Measurements from ENCODE around the gene MAP3K4. TPM values are rescaled to one million over a fixed set of nuclear protein-coding genes. Genes with fewer than 3 reads are reported as not detected.

Gene MAP3K4
- total RNA-seq, 2 donors from 2014 or later: 30.2 to 33.5 TPM

GRCh38 chr6:161031721-161032495, 40.3 kb downstream of the MAP3K4 start:
- DNase-seq (no peak), ATAC-seq (no peak)
- intact Hi-C loops (cut with DNase I): no loop called here

- no peak for ATAC-seq
- DNase-seq: no peak
- intact Hi-C loops (cut with DNase I): no loop called here
Measured at GRCh38 chr6:161033667-161034066, 42.1 kb downstream of the MAP3K4 start.

- intact Hi-C loops (cut with DNase I): no loop called here
- DNase-seq: no peak
- no peak for ATAC-seq
Measured at GRCh38 chr6:161035182-161035980, 43.8 kb downstream of the MAP3K4 start.

GRCh38 chr6:161035981-161036263, 44.4 kb downstream of the MAP3K4 start:
- DNase-seq (no peak), ATAC-seq (no peak)
- intact Hi-C loops (cut with DNase I): no loop called here

- DNase-seq (no peak), ATAC-seq (no peak)
- intact Hi-C loops (cut with DNase I): no loop called here
Measured at GRCh38 chr6:161037873-161038228, 46.3 kb downstream of the MAP3K4 start.

DNA sequence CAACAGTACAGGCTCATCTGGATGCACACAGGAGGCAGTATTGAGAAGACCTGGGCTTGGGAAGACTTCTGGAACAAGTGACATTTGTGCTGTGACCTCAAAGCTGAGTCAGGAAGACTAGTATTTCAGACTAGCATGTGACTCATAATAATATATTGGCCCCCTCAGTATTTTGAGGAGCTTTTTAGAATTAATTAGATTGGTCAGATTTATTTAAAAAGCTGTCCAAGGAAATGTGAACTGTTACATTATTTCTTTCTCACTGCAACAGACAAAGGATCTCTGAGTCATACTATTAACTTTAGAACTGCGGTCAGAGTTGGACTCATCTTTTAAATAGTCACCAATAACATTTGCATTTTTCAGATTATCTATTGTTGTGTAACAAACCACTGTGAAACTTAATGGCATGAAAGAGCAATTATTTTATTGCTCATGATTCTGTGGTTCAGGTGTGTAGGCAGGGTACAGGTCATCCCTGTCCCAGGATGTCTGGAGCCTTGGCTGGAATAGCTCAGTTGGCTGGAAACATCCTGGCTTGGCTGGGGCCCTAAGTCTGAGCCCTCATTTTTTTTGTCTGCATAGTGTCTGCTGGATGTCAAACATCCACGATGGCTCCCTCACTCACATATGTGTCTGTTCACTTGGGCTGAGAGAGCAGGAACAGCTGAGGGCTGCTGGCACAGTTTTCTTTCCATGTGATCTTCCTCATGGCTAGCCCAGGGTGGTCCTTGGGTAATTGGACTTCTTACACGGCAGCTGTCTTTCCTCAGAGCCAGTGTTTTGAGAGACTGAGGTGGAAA, 46.9 kb downstream of the MAP3K4 start:
- DNase-seq (no peak), ATAC-seq (peak; percentile 50 to 88)
- intact Hi-C loops (cut with DNase I): no loop called here

DNA sequence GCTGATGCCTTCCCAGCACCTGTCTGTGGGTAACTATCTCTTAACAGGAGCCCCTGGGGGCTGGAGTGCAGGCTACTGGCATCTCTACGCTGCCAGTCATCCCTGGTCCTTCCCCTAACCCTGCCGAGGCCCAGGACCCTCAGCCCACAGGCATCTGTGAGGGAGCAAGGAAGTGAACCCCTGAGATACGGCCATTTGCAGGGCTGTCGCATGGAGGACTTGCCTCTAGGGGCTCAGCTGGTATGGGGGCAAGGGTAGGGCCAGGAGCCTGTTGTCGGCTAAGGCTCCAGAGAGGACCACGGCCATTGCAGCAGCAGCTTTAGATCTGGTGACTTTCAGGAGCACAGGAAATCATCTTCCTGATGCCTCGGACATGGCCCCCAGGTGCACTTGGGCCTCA, 49.7 kb downstream of the MAP3K4 start:
- no peak for ATAC-seq
- intact Hi-C loops (cut with DNase I): no loop called here
- DNase-seq: no peak

GRCh38 chr6:161044335-161044734, 52.8 kb downstream of the MAP3K4 start:
- intact Hi-C loops (cut with DNase I): no loop called here
- no peak for DNase-seq
- ATAC-seq: no peak

GRCh38 chr6:161048641-161049040, 57.1 kb downstream of the MAP3K4 start:
- intact Hi-C loops (cut with DNase I): no loop called here
- ATAC-seq: no peak
- DNase-seq: no peak

GRCh38 chr6:161050134-161050765, 58.7 kb downstream of the MAP3K4 start:
- intact Hi-C loops (cut with DNase I): no loop called here
- DNase-seq (no peak), ATAC-seq (no peak)

DNA sequence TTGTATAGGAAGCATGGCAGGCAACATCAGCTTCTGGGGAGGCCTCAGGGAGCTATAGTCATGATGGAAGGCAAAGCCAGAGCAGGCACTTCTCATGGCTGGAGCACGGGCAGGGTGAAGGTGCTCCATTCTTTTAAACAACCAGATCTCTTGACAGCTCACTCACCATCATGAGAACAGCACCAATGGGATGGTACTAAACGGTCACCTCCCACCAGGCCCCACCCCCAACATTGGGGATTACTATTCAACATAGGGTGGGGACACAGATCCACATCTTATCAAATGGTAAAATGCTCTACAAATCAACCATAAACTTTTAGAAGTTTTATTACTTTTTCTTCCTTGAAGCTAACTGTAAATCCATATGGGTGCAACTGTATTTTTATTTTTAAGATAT, 61.5 kb downstream of the MAP3K4 start:
- no peak for DNase-seq
- intact Hi-C loops (cut with DNase I): no loop called here
- no peak for ATAC-seq

GRCh38 chr6:161054876-161055275, 63.3 kb downstream of the MAP3K4 start:
- intact Hi-C loops (cut with DNase I): no loop called here
- ATAC-seq (no peak), DNase-seq (no peak)

- no peak for ATAC-seq
- intact Hi-C loops (cut with DNase I): no loop called here
- no peak for DNase-seq
Measured at GRCh38 chr6:161056451-161056850, 64.9 kb downstream of the MAP3K4 start.

DNA sequence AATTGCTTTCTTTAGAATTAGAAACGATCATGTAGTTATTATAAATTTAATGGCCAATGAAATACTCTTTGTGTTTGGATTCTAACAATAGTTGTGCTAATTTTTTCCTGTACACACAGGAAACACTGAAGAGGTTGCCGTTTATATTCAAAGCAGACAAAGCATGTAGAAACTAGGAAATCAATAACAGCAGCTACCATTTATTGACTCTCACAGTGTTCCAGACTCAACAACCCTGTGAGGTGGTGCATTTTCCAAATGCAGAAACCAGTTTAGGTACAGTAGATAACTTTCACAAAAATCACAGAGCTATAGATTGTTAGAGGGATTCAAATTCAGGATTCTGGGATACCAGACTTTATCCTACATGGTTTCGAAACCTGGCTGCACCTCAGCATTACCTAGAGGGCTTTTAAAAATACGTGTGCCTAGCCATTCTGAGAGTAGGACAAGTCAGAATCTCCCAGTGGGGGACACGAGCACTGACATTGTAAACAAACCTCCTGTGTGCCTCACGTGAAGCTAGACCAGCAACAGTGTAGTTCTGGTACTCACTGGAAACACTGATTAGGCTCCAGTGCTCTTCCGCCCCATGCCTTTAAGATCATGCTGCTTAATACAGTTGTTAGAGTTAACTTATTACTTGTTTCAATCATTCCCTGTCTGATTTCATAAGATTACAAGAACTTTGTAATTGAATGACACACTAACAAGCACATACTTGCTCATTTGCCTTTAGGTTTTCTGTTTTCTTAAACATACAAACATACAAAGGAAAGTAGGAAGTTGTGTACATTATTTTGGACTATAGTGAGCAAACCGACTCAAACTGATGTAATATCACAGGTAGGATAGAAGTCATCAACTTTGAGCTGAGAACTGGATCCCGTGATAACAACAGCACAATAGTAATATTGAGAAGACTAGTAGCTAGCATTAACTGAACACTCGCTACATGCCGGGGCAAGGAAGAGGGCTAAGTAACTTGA, 65.8 kb downstream of the MAP3K4 start:
- no peak for ATAC-seq
- no peak for DNase-seq
- intact Hi-C loops (cut with DNase I): no loop called here

DNA sequence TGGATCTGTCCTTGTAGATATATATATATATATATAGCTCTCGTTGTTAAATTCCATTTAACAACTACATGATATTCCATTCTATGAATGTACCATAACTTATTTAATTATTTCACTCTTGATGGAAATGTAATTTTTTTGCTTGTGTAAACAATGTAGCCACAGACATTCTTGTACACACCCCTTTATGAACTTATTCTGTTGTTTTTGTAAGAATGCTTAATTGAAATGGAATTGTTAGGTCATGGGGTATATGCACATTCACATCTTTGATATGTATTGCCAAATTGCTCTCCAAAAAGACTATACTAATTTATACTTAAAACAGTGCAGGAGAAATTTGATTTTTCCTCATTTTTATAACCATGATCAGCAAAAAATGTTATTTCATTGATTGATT, 67.2 kb downstream of the MAP3K4 start:
- no peak for DNase-seq
- intact Hi-C loops (cut with DNase I): no loop called here
- ATAC-seq: no peak

DNA sequence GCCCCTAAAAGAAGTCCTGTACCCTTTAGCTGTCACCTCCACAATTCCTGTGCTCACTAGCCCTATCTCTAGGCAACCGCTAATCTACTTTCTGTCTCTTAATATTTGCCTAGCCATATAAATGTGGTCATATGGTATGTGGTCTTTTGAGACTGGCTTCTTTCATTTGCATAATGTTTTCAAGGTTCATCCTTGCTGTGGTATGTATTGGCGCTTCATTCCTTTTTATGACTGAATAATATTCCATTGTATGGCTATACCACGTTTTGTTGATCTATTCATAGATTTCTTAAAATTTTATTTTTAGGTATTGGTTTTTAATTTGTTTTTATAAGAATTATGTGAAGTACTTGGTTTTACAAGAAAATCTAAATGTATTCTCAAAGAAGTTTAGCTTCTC, 70.0 kb downstream of the MAP3K4 start:
- ATAC-seq: no peak
- intact Hi-C loops (cut with DNase I): loop anchor here in 1 of 2 donors (10.0 kb wide), 1 partner anchor 127 kb away; no protein-coding TSS in a partner anchor
- DNase-seq: no peak

DNA sequence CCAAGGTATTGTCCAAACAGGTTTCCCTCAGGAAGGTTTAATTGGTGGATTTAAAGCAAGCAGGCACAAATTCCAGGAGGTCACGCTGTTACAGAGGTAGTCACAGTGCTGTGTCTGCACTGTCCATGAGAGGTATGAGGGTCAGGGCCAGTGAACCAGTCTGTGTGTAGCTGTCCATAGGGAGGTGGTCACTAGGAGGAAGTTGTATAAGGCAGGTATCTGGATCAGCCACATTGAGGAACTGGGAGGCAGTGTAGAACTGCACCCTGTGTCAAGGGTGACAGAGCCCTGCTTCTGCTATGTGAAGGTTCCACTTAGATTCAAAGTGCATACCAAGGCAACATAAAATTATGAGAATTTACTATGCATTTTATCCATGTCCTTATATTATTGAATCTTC, 73.3 kb downstream of the MAP3K4 start:
- DNase-seq (no peak), ATAC-seq (no peak)
- intact Hi-C loops (cut with DNase I): loop anchor here in 1 of 2 donors (10.0 kb wide), 1 partner anchor 130 kb away; no protein-coding TSS in a partner anchor

DNA sequence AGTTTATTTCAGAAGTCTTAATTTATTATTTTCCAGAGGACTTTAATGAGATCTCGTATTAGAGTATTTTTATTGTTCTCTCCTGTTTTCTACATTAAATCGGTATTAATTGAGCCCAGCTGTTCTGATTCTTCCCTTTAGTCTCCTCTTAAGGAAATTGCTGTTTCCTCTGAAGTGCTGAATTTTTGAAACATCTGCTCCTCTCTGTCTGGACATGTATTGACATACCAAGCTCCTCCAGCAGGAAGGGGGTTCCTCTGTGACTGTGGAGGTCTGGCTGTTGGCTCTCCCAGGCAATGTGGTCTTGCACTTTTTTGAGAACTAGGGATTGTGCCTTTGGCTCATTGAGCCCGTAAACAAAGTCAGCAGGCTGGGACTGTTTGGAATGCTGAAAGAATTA, 74.9 kb downstream of the MAP3K4 start:
- no peak for ATAC-seq
- no peak for DNase-seq
- intact Hi-C loops (cut with DNase I): loop anchor here in 1 of 2 donors (10.0 kb wide), 1 partner anchor 132 kb away; no protein-coding TSS in a partner anchor

Data from left cardiac atrium (tissue), 4 donors.